Measurements from ENCODE around the gene EGLN1.

Gene EGLN1

GRCh38 chr1:231395076-231395997 is 26.8 kb downstream of the EGLN1 start:
- DNase-seq = no peak

DNA sequence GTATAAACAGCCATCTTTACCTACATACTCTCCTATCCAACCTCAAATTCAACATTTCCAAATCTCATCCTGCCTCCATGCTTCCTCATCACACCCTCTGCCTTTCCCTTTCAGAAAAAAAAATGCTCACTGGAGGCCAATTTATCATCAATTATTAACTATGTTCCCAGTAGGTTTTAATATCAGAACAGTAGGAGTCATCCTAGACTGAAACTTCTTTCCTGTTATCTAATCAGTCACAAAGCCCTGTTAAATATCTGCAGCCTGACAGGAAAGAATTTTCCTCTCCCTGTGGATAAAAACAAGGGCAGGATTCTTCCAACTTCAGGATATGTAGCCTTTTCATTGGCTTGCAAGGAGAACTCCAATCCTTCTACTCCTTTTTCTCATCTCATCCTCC is 28.4 kb downstream of the EGLN1 start:
- DNase-seq = no peak

DNA sequence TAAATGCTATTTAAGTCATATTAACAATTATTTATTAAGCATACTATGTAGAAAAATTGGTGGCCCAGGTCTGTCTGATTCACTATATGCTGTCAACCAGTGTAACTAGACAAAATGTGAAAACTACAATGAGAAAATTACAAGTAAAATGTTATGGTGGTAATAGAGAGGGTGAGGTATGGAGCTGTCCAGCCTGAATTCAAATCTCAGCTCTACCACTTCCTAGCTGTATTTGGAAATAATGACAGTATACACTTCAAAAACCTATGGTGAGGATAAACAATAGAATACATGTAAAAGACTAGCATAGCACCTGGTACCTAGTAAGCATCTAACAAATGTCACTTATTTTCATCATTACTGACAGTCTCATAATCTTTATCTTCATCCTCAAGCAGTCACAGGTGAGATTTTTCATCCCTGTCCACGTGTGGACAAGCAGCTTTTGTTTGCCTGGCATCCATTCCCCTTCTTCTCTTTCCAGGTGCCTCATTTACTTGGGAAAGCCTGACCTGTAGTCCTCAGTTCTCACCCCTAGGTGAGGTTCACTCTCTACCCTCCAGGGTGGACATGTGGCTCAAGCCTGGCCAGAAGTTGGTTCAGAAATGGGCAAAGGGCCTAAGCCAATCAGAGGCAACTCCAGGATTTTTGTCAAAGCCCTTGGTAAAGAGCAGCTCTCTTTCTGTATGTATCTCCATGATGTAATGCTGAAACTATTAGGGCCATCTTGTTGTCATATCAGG is 29.5 kb downstream of the EGLN1 start:
- no peak for DNase-seq

DNA sequence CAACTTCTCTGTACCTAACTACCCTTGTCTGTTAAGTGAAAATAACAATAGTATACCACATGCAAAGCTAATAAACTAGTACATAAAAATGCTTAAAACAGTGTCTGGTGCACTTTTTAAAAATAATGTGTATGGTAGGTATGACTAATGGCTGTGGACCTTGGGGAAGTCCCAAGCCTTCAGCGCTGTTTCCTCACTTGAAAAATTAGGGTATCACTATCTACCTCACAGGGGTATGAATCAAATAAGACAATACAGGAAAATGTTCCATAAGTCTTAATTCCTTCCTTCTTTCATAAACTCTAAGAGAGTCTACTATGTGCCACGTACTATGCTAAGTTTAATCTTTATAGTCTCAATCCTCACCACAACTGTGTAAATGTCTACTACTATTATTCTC is 32.0 kb downstream of the EGLN1 start:
- peak; percentile 31 for DNase-seq

- DNase-seq = peak; percentile 56
Observed at GRCh38 chr1:231387770-231388669, 34.1 kb downstream of the EGLN1 start.

DNA sequence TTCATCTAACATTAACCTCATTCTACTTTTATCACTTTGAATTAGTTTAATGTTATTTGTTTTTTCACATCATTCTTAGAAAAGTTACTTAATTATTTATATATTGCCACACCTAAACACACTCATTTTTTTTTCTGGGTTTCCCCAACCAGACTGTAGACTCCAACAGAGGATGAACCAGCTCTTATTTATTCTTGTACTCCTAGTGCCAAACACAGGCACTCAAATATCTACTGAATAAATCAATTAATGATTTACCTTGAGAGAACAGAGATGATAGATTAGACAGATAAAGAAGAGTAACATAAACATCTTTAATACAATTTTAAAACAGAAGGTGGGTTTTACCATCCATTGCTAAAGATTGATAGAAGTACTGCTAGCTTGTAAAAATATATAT is 35.6 kb downstream of the EGLN1 start:
- no peak for DNase-seq

DNA sequence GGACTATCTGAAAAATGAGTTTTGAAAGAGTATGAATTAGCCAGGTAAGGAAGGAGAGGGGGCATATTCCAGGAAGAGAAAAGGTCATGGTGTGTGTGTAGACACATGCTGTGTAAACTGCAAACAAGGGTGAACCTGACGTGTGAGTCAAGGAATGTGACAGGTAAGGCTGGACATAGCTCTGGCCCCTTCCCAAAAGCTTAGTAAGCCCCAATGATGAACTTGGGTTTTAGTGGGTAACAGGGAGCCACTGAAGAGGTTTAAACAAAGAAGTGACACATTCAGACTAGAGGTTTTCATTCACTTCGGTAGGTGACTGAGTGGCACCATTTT is 36.7 kb downstream of the EGLN1 start:
- DNase-seq = no peak

DNA sequence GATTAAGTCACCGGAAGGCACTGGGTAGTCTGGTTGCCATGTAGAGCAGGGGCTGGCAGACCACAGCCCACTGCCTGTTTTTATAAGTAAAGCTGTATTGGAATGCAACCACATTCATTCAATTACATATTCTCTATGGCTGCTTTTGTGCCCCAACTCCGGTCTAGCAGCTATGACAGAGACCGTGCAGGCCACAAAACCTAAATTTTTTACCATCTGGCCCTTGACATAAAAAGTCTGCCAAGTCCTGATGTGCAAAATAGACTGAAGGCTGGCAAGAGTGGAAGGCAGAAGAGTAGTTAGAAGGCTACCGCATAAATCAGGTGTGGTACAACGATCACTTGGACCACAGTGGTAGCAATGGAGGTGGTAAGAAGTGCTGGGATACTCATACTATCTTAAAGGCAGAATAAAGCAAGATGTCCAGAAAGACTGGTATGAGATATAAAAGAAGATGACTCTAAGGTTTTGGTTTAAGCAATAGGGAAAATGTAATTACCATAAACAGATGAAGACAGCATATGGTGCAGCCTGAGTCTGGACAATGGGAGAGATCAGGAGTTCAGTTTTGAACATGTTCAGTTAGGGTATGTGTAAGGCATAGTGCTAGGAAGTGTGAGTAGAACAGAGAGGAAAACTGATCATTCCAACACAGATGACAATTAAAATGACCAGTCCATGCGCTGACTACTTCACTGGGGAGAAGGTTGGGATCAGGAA is 37.2 kb downstream of the EGLN1 start:
- no peak for DNase-seq

GRCh38 chr1:231383159-231383860 is 38.8 kb downstream of the EGLN1 start:
- DNase-seq = no peak

GRCh38 chr1:231382426-231382825 is 39.7 kb downstream of the EGLN1 start:
- no peak for DNase-seq

- DNase-seq = no peak
Observed at GRCh38 chr1:231381729-231382128, 40.4 kb downstream of the EGLN1 start.

- peak; percentile 48 for DNase-seq
Observed at GRCh38 chr1:231376875-231377549, 45.1 kb downstream of the EGLN1 start.

DNA sequence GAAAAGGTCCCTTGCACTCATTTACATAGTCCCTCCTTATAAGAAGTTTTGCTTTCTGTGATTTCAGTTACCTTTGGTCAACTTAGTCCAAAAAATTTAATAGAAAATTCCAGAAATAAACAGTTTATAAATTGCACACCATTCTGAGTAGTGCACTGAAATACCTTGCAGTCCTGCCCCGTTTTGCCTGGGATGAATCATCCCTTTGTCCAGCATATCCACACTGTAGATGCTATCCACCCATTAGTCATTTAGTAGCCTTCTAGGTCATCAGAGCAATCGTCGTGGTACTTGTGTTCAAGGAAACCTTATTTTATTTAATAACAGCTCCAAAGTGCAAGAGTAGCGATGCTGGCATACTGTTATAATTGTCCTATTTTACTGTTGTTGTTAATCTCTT is 46.0 kb downstream of the EGLN1 start:
- DNase-seq = no peak

GRCh38 chr1:231374394-231374793 is 47.7 kb downstream of the EGLN1 start:
- DNase-seq = no peak

- no peak for DNase-seq
Observed at GRCh38 chr1:231372501-231372900, 49.6 kb downstream of the EGLN1 start.

- no peak for DNase-seq
Observed at GRCh38 chr1:231369282-231369681, 52.8 kb downstream of the EGLN1 start.

- DNase-seq = no peak
Observed at GRCh38 chr1:231364192-231364591, 57.9 kb downstream of the EGLN1 start.

DNA sequence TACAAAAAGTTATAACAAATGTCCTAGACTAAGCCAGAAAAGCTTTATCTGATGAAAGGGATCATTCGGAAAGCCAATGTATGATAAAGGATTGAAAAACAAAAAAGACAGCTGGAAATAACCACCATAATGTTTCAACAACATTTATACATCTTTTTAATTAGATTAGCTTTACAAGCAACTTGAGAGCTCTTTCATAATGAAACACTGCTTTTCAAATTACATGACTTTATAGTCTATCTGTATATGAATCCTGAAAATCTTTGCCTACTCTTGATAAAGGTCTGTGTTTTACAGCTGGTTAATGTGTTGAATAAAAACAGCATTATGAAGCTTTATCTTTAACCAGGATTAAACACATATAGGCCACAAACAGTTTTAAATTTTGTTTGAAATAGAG is 58.5 kb downstream of the EGLN1 start:
- DNase-seq = no peak

GRCh38 chr1:231362325-231362724 is 59.8 kb downstream of the EGLN1 start:
- DNase-seq = no peak

GRCh38 chr1:231359113-231359512 is 63.0 kb downstream of the EGLN1 start:
- no peak for DNase-seq

- peak; percentile 70 for DNase-seq
Observed at GRCh38 chr1:231357831-231358354, 64.2 kb downstream of the EGLN1 start.
